PFSK-1 (cell line): ENCODE results near the gene GLP1R.

Experiments used
- TAF1 ChIP-seq: IDR thresholded peaks from 2 replicates; pipeline ENCODE4 v1.6.1; 2012; ENCODE audit warnings: low read length, control low read depth, borderline replicate concordance; ENCODE audit not compliant: insufficient read depth
- TF ChIP-seq, protein P1 (sequence below), 2 experiments: IDR thresholded peaks; 2 replicates each; pipeline versions ENCODE4 v1.6.1 to v1.8.0; 2011 to 2012; ENCODE audit warnings: low read depth in 2 of 2, low read length in 2 of 2, control low read depth in 1 of 2, inconsistent platforms in 1 of 2, mild to moderate bottlenecking in 1 of 2, moderate library complexity in 1 of 2; ENCODE audit not compliant: insufficient read depth in 1 of 2

DNA sequence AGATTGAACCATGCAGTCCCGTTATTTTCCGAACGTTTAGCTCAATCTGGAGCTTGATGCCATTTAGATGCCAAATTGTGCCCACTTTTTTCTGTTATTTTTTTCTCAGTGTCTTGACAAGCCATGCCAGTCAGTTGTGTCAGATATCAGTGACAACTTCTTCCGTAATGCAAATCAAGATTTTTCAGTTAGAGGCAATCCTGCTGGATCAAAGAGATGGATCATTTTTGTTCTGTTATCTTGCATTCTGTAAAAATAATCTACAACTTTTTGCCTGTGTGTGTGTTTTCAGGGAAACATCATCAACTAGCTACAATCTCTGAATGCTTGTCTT is 31.1 kb upstream of the GLP1R start:
- no peak for TF ChIP-seq TAF1
- TF ChIP-seq, protein P1, sequence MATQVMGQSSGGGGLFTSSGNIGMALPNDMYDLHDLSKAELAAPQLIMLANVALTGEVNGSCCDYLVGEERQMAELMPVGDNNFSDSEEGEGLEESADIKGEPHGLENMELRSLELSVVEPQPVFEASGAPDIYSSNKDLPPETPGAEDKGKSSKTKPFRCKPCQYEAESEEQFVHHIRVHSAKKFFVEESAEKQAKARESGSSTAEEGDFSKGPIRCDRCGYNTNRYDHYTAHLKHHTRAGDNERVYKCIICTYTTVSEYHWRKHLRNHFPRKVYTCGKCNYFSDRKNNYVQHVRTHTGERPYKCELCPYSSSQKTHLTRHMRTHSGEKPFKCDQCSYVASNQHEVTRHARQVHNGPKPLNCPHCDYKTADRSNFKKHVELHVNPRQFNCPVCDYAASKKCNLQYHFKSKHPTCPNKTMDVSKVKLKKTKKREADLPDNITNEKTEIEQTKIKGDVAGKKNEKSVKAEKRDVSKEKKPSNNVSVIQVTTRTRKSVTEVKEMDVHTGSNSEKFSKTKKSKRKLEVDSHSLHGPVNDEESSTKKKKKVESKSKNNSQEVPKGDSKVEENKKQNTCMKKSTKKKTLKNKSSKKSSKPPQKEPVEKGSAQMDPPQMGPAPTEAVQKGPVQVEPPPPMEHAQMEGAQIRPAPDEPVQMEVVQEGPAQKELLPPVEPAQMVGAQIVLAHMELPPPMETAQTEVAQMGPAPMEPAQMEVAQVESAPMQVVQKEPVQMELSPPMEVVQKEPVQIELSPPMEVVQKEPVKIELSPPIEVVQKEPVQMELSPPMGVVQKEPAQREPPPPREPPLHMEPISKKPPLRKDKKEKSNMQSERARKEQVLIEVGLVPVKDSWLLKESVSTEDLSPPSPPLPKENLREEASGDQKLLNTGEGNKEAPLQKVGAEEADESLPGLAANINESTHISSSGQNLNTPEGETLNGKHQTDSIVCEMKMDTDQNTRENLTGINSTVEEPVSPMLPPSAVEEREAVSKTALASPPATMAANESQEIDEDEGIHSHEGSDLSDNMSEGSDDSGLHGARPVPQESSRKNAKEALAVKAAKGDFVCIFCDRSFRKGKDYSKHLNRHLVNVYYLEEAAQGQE (IDR thresholded peaks at IDR 0.05; ENCODE audit: insufficient read depth in 1 of 2, low read depth in 2 of 2, low read length in 2 of 2), result no peak
